ENCODE measurements around the gene KDM4D. TPM values are rescaled to one million over a fixed set of nuclear protein-coding genes. Genes with fewer than 3 reads are reported as not detected.
"Not testable (repeated sequence)": the region's sequence is repeated elsewhere in the genome, so short reads cannot be mapped to it uniquely, and the experiment has no call there.

The KDM4D gene
- total RNA-seq, 2 donors from 2014 or later, result 0.54 to 1.9 TPM

DNA sequence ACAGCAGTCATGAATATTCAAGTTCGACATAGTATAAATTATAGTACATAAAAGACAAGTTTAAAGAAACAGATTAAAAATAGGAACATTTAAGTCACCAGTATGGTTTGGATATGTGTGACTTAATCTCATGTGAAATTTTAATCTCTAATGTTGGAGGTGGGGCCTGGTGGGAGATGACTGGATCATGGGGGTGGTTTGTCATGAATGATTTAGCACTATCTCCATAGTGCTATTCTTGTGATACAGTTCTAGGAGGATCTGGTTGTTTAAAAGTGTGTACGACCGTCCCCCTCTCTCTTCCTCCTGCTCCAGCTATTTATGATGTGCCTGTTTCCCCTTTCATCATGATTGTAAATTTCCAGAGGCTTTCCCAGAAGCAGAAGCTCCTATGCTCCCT lies 54.8 kb downstream of the KDM4D start:
- H3K27me3 ChIP-seq (replicated peaks; ENCODE audit: insufficient read depth), result no peaks in the 10 kb centered on the region
- H3K36me3 ChIP-seq, result no peaks in the 10 kb centered on the region
- no peak overlapping the region for H3K4me3 ChIP-seq
- H3K4me1 ChIP-seq (ENCODE audit: control insufficient read depth in 1 of 2, low read depth in 2 of 2), result no peaks in the 10 kb centered on the region
- TF ChIP-seq, protein P1, sequence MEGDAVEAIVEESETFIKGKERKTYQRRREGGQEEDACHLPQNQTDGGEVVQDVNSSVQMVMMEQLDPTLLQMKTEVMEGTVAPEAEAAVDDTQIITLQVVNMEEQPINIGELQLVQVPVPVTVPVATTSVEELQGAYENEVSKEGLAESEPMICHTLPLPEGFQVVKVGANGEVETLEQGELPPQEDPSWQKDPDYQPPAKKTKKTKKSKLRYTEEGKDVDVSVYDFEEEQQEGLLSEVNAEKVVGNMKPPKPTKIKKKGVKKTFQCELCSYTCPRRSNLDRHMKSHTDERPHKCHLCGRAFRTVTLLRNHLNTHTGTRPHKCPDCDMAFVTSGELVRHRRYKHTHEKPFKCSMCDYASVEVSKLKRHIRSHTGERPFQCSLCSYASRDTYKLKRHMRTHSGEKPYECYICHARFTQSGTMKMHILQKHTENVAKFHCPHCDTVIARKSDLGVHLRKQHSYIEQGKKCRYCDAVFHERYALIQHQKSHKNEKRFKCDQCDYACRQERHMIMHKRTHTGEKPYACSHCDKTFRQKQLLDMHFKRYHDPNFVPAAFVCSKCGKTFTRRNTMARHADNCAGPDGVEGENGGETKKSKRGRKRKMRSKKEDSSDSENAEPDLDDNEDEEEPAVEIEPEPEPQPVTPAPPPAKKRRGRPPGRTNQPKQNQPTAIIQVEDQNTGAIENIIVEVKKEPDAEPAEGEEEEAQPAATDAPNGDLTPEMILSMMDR (IDR thresholded peaks at IDR 0.05), result no peak
- H3K27ac ChIP-seq, result no peak overlapping the region
- DNase-seq (ENCODE audit: low spot score) (no peak), ATAC-seq (ENCODE audit: insufficient number of reproducible peaks, low FRiP score, low read depth) (no peak)
- no peaks in the 10 kb centered on the region for H3K9me3 ChIP-seq

DNA sequence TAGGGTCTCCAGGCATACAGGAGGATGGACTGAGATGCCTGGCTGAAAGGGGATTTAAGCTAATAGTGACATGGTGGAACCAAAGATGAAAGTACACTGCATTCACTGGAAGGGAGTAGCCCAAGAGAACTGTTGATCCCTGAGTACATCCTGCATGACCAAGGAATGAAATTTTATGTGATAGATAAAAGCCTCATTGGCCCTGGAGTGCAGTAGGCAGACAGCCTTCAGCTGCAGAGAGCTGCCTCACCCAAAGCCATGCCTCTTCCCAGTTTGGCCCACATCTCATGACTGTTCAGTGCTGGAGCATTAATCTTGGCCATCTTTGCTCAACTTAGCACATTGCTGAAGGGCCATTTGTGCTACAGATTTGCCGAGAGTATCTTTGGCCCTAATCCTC lies 59.5 kb downstream of the KDM4D start:
- ATAC-seq (ENCODE audit: insufficient number of reproducible peaks, low FRiP score, low read depth), result no peak
- H3K9me3 ChIP-seq, result no peaks in the 10 kb centered on the region
- no peak overlapping the region for H3K4me3 ChIP-seq
- no peaks in the 10 kb centered on the region for H3K27me3 ChIP-seq (replicated peaks; ENCODE audit: insufficient read depth)
- TF ChIP-seq, protein P1 (IDR thresholded peaks at IDR 0.05), result no peak
- no peak overlapping the region for H3K27ac ChIP-seq
- H3K36me3 ChIP-seq, result no peaks in the 10 kb centered on the region
- DNase-seq (ENCODE audit: low spot score), result no peak
- H3K4me1 ChIP-seq (ENCODE audit: control insufficient read depth in 1 of 2, low read depth in 2 of 2), result no peaks in the 10 kb centered on the region

DNA sequence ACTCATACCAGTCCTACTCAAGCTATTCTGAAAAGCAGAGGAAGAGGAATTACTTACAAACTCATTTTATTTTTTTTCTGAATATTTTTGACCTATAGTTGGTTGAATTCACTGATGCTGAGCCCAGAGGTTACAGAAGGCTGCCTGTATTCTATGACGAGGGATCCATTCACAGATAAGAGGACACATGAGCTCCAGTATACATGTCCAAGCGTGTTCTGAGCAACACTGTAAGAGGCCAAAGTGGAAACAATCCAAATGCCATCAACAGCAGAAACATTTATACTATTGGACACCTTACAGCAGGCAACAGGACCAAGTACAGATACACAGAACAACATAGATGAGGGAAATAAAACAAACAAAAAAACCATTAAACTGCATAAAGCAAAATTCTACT lies 61.8 kb downstream of the KDM4D start:
- H3K27ac ChIP-seq, result no peak overlapping the region
- no peak for ATAC-seq (ENCODE audit: insufficient number of reproducible peaks, low FRiP score, low read depth)
- TF ChIP-seq, protein P1 (IDR thresholded peaks at IDR 0.05), result no peak

DNA sequence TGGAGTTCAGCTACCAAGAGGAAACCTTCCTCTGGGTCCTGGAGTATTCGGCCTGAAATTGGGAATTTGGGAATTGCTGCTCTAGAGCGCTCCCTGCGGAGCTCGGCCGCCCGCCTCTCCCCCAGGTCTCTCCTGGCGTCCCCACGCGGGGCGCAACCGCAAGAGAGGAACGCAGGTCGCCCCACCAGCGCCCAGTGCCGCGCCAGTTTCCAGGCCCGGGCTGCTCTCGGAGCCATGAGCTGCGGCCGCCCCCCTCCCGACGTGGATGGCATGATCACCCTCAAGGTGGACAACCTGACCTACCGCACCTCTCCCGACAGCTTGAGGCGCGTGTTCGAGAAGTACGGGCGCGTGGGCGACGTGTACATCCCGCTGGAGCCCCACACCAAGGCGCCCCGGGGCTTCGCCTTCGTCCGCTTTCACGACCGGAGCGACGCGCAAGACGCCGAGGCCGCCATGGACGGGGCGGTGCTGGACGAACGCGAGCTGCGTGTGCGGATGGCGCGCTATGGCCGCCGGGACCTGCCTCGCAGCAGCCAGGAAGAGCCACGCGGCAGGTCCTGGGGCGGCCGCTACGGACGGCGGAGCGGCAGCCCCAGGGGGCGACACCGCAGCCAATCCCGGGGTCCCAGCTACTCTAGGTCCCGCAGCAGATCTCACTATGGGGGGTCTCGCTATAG lies 64.0 kb downstream of the KDM4D start:
- not testable (repeated sequence) for H3K27ac ChIP-seq; H3K9me3 ChIP-seq; DNase-seq (ENCODE audit: low spot score); H3K4me1 ChIP-seq (ENCODE audit: control insufficient read depth in 1 of 2, low read depth in 2 of 2); ATAC-seq (ENCODE audit: insufficient number of reproducible peaks, low FRiP score, low read depth); H3K36me3 ChIP-seq; H3K27me3 ChIP-seq (replicated peaks; ENCODE audit: insufficient read depth)
- peak overlapping the region; percentile 43 for H3K4me3 ChIP-seq

More for the DNA sequence above, 61.8 kb downstream of the KDM4D start:
- Histone ChIP-seq H3K27me3 (replicated peaks; ENCODE audit: insufficient read depth) (no peaks in the 10 kb centered on the region), H3K36me3 (no peaks in the 10 kb centered on the region), H3K4me1 (ENCODE audit: control insufficient read depth in 1 of 2, low read depth in 2 of 2) (no peaks in the 10 kb centered on the region), H3K4me3 (no peak overlapping the region), H3K9me3 (no peaks in the 10 kb centered on the region)
- no peak for DNase-seq (ENCODE audit: low spot score)

DNA sequence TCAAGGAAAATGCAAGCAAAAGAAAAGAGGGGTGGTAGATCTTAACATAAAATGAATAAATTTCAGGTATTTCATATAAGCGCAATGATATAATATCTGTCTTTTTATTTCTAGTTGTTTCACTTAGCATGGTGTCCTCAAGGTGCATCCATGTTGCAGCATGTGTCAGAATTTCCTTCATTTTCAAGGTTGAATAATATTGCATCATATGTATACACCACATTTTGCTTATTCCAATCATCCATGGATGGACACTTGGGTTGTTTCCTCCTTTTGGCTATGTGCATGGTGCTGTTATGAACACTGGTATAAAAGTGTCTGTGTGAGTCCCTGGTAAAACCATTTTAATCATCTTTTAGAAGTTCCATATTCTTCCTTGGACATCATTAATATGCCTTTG lies 68.7 kb downstream of the KDM4D start:
- DNase-seq (ENCODE audit: low spot score), result no peak
- ATAC-seq (ENCODE audit: insufficient number of reproducible peaks, low FRiP score, low read depth), result no peak

More for the DNA sequence above, 68.7 kb downstream of the KDM4D start:
- Histone ChIP-seq H3K27me3 (replicated peaks; ENCODE audit: insufficient read depth) (no peaks in the 10 kb centered on the region), H3K36me3 (no peaks in the 10 kb centered on the region), H3K4me1 (ENCODE audit: control insufficient read depth in 1 of 2, low read depth in 2 of 2) (no peaks in the 10 kb centered on the region), H3K4me3 (no peak overlapping the region), H3K9me3 (no peaks in the 10 kb centered on the region), H3K27ac (no peak overlapping the region)
- TF ChIP-seq, protein P1 (IDR thresholded peaks at IDR 0.05), result no peak

Data from thoracic aorta (tissue), 2 donors.